ENCODE measurements around the gene B2M. TPM values are rescaled to one million over a fixed set of nuclear protein-coding genes. Genes with fewer than 3 reads are reported as not detected.
"Not testable (repeated sequence)": the region's sequence is repeated elsewhere in the genome, so short reads cannot be mapped to it uniquely, and the experiment has no call there.

The B2M gene
- total RNA-seq, 2 experiments from 2014 or later: 6,300 to 6,473 TPM

DNA sequence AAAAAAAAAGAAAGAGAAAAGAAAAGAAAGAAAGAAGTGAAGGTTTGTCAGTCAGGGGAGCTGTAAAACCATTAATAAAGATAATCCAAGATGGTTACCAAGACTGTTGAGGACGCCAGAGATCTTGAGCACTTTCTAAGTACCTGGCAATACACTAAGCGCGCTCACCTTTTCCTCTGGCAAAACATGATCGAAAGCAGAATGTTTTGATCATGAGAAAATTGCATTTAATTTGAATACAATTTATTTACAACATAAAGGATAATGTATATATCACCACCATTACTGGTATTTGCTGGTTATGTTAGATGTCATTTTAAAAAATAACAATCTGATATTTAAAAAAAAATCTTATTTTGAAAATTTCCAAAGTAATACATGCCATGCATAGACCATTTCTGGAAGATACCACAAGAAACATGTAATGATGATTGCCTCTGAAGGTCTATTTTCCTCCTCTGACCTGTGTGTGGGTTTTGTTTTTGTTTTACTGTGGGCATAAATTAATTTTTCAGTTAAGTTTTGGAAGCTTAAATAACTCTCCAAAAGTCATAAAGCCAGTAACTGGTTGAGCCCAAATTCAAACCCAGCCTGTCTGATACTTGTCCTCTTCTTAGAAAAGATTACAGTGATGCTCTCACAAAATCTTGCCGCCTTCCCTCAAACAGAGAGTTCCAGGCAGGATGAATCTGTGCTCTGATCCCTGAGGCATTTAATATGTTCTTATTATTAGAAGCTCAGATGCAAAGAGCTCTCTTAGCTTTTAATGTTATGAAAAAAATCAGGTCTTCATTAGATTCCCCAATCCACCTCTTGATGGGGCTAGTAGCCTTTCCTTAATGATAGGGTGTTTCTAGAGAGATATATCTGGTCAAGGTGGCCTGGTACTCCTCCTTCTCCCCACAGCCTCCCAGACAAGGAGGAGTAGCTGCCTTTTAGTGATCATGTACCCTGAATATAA, 2.0 kb downstream of the B2M start:
- ATAC-seq (no peak), DNase-seq (no peak)
- H3K4me3 Mint-ChIP-seq: peak overlapping the region; percentile 99
- POLR2A ChIA-PET: interaction anchor here (0.6 to 20.9 kb wide), 11 partner anchors 10 to 287 kb away, joined by 3 to 2005 read pairs (median 4); partner anchors contain the start of genes CTDSPL2, SPG11 and TRIM69
- no peaks in the 10 kb centered on the region for H3K27me3 Mint-ChIP-seq (ENCODE audit: low read depth)
- CTCF ChIA-PET: interaction anchor here (0.7 to 18.3 kb wide), 12 partner anchors 11 to 135 kb away, joined by 3 to 476 read pairs (median 4); partner anchors contain the start of genes SPG11 and TRIM69
- H3K27ac Mint-ChIP-seq: peak overlapping the region; percentile 96
- H3K36me3 Mint-ChIP-seq (ENCODE audit: low read depth): peaks cover 86% of the 10 kb centered on the region
- peaks cover 56% of the 10 kb centered on the region for H3K4me1 Mint-ChIP-seq (ENCODE audit: low read depth)
- no peaks in the 10 kb centered on the region for H3K9me3 Mint-ChIP-seq (ENCODE audit: insufficient read depth)

DNA sequence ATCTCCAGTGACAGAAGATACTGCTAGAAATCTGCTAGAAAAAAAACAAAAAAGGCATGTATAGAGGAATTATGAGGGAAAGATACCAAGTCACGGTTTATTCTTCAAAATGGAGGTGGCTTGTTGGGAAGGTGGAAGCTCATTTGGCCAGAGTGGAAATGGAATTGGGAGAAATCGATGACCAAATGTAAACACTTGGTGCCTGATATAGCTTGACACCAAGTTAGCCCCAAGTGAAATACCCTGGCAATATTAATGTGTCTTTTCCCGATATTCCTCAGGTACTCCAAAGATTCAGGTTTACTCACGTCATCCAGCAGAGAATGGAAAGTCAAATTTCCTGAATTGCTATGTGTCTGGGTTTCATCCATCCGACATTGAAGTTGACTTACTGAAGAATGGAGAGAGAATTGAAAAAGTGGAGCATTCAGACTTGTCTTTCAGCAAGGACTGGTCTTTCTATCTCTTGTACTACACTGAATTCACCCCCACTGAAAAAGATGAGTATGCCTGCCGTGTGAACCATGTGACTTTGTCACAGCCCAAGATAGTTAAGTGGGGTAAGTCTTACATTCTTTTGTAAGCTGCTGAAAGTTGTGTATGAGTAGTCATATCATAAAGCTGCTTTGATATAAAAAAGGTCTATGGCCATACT, 4.0 kb downstream of the B2M start:
- H3K4me1 Mint-ChIP-seq (ENCODE audit: low read depth): peaks cover 58% of the 10 kb centered on the region

DNA sequence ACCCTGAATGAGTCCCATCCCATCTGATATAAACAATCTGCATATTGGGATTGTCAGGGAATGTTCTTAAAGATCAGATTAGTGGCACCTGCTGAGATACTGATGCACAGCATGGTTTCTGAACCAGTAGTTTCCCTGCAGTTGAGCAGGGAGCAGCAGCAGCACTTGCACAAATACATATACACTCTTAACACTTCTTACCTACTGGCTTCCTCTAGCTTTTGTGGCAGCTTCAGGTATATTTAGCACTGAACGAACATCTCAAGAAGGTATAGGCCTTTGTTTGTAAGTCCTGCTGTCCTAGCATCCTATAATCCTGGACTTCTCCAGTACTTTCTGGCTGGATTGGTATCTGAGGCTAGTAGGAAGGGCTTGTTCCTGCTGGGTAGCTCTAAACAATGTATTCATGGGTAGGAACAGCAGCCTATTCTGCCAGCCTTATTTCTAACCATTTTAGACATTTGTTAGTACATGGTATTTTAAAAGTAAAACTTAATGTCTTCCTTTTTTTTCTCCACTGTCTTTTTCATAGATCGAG, 4.5 kb downstream of the B2M start:
- Mint-ChIP-seq H3K9me3 (ENCODE audit: insufficient read depth) (no peaks in the 10 kb centered on the region), H3K27ac (peak overlapping the region; percentile 91), H3K27me3 (ENCODE audit: low read depth) (no peaks in the 10 kb centered on the region), H3K4me3 (peak overlapping the region; percentile 99), H3K36me3 (ENCODE audit: low read depth) (peaks cover 90% of the 10 kb centered on the region), H3K4me1 (ENCODE audit: low read depth) (peaks cover 61% of the 10 kb centered on the region)
- POLR2A ChIA-PET: interaction anchor here (0.7 to 20.9 kb wide), 5 partner anchors 13 to 179 kb away, joined by 3 to 2005 read pairs (median 3); partner anchors contain the start of genes EIF3J, SPG11 and TRIM69
- no peak for DNase-seq
- CTCF ChIA-PET: interaction anchor here (0.5 to 18.3 kb wide), 5 partner anchors 13 to 77 kb away, joined by 3 to 476 read pairs (median 189); partner anchors contain the start of genes SPG11 and TRIM69
- ATAC-seq: no peak

More for the DNA sequence above, 4.0 kb downstream of the B2M start:
- Mint-ChIP-seq H3K9me3 (ENCODE audit: insufficient read depth) (no peaks in the 10 kb centered on the region), H3K4me3 (peak overlapping the region; percentile 99), H3K27ac (peak overlapping the region; percentile 91), H3K27me3 (ENCODE audit: low read depth) (no peaks in the 10 kb centered on the region), H3K36me3 (ENCODE audit: low read depth) (peaks cover 90% of the 10 kb centered on the region)
- ATAC-seq: no peak
- CTCF ChIA-PET: interaction anchor here (0.5 to 18.3 kb wide), 4 partner anchors 14 to 77 kb away, joined by 3 to 476 read pairs (median 245); partner anchors contain the start of genes SPG11 and TRIM69
- POLR2A ChIA-PET: interaction anchor here (0.6 to 20.9 kb wide), 8 partner anchors 14 to 289 kb away, joined by 3 to 2005 read pairs (median 4); partner anchors contain the start of genes EIF3J, SPG11 and TRIM69
- no peak for DNase-seq

DNA sequence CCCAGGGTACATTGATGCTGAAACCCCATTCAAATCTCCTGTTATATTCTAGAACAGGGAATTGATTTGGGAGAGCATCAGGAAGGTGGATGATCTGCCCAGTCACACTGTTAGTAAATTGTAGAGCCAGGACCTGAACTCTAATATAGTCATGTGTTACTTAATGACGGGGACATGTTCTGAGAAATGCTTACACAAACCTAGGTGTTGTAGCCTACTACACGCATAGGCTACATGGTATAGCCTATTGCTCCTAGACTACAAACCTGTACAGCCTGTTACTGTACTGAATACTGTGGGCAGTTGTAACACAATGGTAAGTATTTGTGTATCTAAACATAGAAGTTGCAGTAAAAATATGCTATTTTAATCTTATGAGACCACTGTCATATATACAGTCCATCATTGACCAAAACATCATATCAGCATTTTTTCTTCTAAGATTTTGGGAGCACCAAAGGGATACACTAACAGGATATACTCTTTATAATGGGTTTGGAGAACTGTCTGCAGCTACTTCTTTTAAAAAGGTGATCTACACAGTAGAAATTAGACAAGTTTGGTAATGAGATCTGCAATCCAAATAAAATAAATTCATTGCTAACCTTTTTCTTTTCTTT, 5.8 kb downstream of the B2M start:
- Mint-ChIP-seq H3K36me3 (ENCODE audit: low read depth) (peaks cover 81% of the 10 kb centered on the region), H3K4me1 (ENCODE audit: low read depth) (peaks cover 73% of the 10 kb centered on the region), H3K27me3 (ENCODE audit: low read depth) (no peaks in the 10 kb centered on the region), H3K4me3 (peak overlapping the region; percentile 99), H3K27ac (peak overlapping the region; percentile 91), H3K9me3 (ENCODE audit: insufficient read depth) (no peaks in the 10 kb centered on the region)
- ATAC-seq (no peak), DNase-seq (no peak)
- POLR2A ChIA-PET: interaction anchor here (20.7 to 20.9 kb wide), 2 partner anchors 12 to 41 kb away, joined by 1989 to 2005 read pairs; partner anchors contain the start of genes SPG11 and TRIM69
- CTCF ChIA-PET: interaction anchor here (1.3 to 18.3 kb wide), 4 partner anchors 12 to 68 kb away, joined by 3 to 476 read pairs (median 245); partner anchors contain the start of genes SPG11 and TRIM69

DNA sequence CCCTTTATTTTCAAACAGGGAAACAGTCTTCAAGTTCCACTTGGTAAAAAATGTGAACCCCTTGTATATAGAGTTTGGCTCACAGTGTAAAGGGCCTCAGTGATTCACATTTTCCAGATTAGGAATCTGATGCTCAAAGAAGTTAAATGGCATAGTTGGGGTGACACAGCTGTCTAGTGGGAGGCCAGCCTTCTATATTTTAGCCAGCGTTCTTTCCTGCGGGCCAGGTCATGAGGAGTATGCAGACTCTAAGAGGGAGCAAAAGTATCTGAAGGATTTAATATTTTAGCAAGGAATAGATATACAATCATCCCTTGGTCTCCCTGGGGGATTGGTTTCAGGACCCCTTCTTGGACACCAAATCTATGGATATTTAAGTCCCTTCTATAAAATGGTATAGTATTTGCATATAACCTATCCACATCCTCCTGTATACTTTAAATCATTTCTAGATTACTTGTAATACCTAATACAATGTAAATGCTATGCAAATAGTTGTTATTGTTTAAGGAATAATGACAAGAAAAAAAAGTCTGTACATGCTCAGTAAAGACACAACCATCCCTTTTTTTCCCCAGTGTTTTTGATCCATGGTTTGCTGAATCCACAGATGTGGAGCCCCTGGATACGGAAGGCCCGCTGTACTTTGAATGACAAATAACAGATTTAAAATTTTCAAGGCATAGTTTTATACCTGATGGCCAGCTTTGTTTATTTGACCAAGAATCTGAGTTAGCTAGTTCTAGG, 7.0 kb downstream of the B2M start:
- Mint-ChIP-seq H3K4me1 (ENCODE audit: low read depth) (peaks cover 80% of the 10 kb centered on the region), H3K27ac (peak overlapping the region; percentile 94), H3K4me3 (peak overlapping the region; percentile 61), H3K27me3 (ENCODE audit: low read depth) (no peaks in the 10 kb centered on the region), H3K9me3 (ENCODE audit: insufficient read depth) (no peaks in the 10 kb centered on the region), H3K36me3 (ENCODE audit: low read depth) (peaks cover 70% of the 10 kb centered on the region)
- ChIA-PET POLR2A (interaction anchor here (0.7 to 21.4 kb wide), 4 partner anchors 3 to 106 kb away, joined by 3 to 2005 read pairs (median 1997); partner anchors contain the start of genes B2M, PATL2, SPG11 and TRIM69), CTCF (interaction anchor here (1.0 to 18.3 kb wide), 5 partner anchors 9 to 50 kb away, joined by 4 to 476 read pairs (median 189); partner anchors contain the start of genes SPG11 and TRIM69)
- no peak for DNase-seq
- ATAC-seq: no peak

DNA sequence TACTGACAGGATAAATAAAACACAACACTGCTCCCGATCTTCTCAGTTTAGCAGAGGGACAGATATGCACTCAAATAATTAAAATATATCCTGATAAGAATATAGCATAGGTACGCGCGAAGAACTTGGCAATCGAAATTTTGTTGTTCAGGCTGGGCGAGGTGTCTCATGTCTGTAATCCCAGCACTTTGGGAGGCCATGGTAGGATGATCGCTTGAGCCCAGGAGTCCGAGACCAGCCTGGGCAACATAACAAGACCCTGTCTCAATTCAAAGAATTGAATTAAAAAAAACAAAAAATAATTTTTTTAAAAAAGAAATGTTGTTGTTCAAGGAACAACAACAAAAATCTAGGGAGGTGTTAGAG, 7.6 kb downstream of the B2M start:
- POLR2A ChIA-PET: interaction anchor here (0.7 to 21.4 kb wide), 5 partner anchors 4 to 140 kb away, joined by 3 to 2005 read pairs (median 1989); partner anchors contain the start of genes B2M, PATL2, SPG11 and TRIM69
- H3K36me3 Mint-ChIP-seq (ENCODE audit: low read depth): peaks cover 65% of the 10 kb centered on the region
- ATAC-seq: no peak
- peak overlapping the region; percentile 94 for H3K27ac Mint-ChIP-seq
- CTCF ChIA-PET: interaction anchor here (1.0 to 18.3 kb wide), 4 partner anchors 9 to 51 kb away, joined by 4 to 476 read pairs (median 163); partner anchors contain the start of genes SPG11 and TRIM69
- H3K9me3 Mint-ChIP-seq (ENCODE audit: insufficient read depth): no peaks in the 10 kb centered on the region
- H3K4me3 Mint-ChIP-seq: peak overlapping the region; percentile 51
- peaks cover 85% of the 10 kb centered on the region for H3K4me1 Mint-ChIP-seq (ENCODE audit: low read depth)
- no peak for DNase-seq
- H3K27me3 Mint-ChIP-seq (ENCODE audit: low read depth): no peaks in the 10 kb centered on the region

DNA sequence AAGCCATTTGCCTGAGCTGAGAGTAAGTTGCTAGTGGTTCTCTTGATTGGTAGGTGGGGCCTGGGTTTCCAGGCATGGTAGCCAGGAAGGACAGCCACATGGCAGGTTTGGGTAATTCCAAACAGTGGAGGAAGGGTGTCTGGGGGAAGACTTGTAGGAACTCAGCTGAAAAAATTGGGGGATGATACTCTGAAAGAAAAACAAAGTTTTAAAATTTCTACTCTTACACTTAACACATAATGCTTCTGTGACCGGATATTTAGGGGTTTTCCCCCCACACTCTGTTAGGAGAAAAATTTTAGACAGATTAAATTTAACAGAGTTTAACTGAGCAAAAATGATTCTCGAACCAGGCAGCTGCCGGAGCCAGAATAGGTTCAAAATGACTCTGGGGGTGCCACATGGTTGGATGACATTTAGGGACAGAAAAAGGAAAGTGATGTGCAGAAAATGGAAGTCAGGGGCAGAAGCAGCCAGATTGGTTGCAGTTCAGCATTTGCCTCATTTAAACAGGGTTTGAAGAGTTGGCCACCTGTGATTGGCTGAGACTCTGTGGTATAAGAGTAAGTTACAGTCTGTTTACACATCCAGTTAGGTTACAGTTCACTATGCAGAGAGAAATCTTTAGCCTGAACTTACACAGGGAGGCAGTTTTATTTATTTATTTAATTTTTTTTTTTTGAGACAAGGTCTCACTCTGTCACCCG, 8.1 kb downstream of the B2M start:
- ChIA-PET CTCF (interaction anchor here (1.0 to 18.3 kb wide), 4 partner anchors 8 to 51 kb away, joined by 4 to 476 read pairs (median 163); partner anchors contain the start of genes SPG11 and TRIM69), POLR2A (interaction anchor here (1.1 to 21.4 kb wide), 5 partner anchors 4 to 140 kb away, joined by 3 to 2005 read pairs (median 1989); partner anchors contain the start of genes B2M, PATL2, SPG11 and TRIM69)
- H3K27ac Mint-ChIP-seq: peak overlapping the region; percentile 94
- H3K9me3 Mint-ChIP-seq (ENCODE audit: insufficient read depth): no peaks in the 10 kb centered on the region
- ATAC-seq (peak; percentile 47), DNase-seq (peak; percentile 78)
- H3K36me3 Mint-ChIP-seq (ENCODE audit: low read depth): peaks cover 63% of the 10 kb centered on the region
- peaks cover 90% of the 10 kb centered on the region for H3K4me1 Mint-ChIP-seq (ENCODE audit: low read depth)
- H3K27me3 Mint-ChIP-seq (ENCODE audit: low read depth): no peaks in the 10 kb centered on the region
- H3K4me3 Mint-ChIP-seq: peak overlapping the region; percentile 30

DNA sequence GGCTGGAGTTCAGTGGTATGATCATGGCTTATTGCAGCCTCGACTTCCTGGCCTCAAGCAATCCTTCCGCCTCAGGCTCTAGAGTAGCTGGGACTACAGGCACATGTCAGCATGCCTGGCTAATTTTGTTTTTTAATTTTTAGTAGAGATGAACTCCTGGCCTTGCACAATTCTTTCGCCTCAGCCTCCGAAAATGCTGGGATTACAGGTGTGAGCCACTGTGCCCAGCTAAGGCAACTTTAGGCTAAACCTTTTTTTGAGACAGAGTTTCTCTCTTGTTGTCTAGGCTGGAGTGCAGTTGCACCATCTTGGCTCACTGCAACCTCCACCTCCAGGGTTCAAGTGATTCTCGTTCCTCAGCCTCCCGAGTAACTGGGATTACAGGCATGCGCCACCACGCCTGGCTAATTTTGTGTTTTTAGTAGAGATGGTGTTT, 8.7 kb downstream of the B2M start:
- peak overlapping the region; percentile 23 for H3K4me3 Mint-ChIP-seq
- CTCF ChIA-PET: interaction anchor here (2.7 to 18.3 kb wide), 3 partner anchors 10 to 52 kb away, joined by 25 to 476 read pairs (median 301); partner anchors contain the start of genes SPG11 and TRIM69
- ATAC-seq; DNase-seq; H3K9me3 Mint-ChIP-seq (ENCODE audit: insufficient read depth); H3K27me3 Mint-ChIP-seq (ENCODE audit: low read depth): not testable (repeated sequence)
- POLR2A ChIA-PET: interaction anchor here (0.6 to 21.4 kb wide), 6 partner anchors 5 to 141 kb away, joined by 3 to 2005 read pairs (median 997); partner anchors contain the start of genes B2M, PATL2, SPG11 and TRIM69
- H3K36me3 Mint-ChIP-seq (ENCODE audit: low read depth): peaks cover 58% of the 10 kb centered on the region
- peak overlapping the region; percentile 94 for H3K27ac Mint-ChIP-seq
- H3K4me1 Mint-ChIP-seq (ENCODE audit: low read depth): peaks cover 92% of the 10 kb centered on the region

DNA sequence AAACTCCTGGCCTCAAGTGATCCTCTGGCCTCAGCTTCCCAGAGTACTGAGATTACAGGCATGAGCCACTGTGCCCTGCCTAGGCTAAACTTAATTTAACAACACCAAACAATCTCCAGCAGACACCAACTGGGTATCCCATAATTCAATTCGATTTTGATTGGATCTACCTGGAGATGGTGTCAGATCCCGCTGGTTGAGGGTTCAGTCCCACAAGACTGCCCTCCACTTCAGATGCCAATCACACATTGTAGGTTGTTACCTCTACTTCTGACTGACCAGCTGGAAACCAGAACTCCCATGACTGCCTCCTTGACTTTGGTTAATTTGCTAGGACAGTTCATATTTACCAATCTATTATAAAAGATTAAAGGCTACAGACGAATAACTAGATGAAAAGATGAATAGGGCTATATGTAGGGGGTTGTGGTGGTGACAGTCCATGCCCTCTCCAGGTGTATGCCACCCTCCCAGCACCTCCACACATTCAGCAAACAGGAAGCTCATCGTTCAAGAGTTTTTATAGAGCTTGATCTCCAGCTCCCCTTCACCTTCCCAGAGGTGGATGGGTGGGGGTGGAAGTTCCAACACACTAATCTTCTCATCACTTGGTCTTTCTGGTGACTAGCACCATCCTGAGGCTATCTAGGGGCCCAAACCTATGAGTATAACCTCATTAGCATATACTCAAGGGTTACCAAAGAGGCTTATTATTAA, 9.3 kb downstream of the B2M start:
- DNase-seq (no peak), ATAC-seq (no peak)
- Mint-ChIP-seq H3K36me3 (ENCODE audit: low read depth) (peaks cover 52% of the 10 kb centered on the region), H3K27ac (peak overlapping the region; percentile 94), H3K4me3 (no peak overlapping the region), H3K9me3 (ENCODE audit: insufficient read depth) (no peaks in the 10 kb centered on the region), H3K4me1 (ENCODE audit: low read depth) (peaks cover 90% of the 10 kb centered on the region), H3K27me3 (ENCODE audit: low read depth) (no peaks in the 10 kb centered on the region)
- CTCF ChIA-PET: interaction anchor here (2.7 to 18.3 kb wide), 3 partner anchors 9 to 53 kb away, joined by 25 to 476 read pairs (median 301); partner anchors contain the start of genes SPG11 and TRIM69
- POLR2A ChIA-PET: interaction anchor here (0.6 to 21.4 kb wide), 6 partner anchors 6 to 1692 kb away, joined by 3 to 2005 read pairs (median 997); partner anchors contain the start of genes B2M, PATL2, SPG11 and TRIM69
